H9 (cell line): Measurements from ENCODE around the gene RNASET2. TPM values are rescaled to one million over a fixed set of nuclear protein-coding genes. Genes with fewer than 3 reads are reported as not detected.

ENCODE experiments used
- DNase-seq: peaks from one replicate; pipeline ENCODE4 v3.0.0-alpha.2; 2017
- H2AFZ ChIP-seq: one replicate; pipeline ENCODE4 v1.6.1; 2013; ENCODE audit warnings: mild to moderate bottlenecking, low read length, control low read depth, moderate library complexity
- H2AK5ac ChIP-seq: 2 replicates; pipeline ENCODE4 v1.6.1; 2013; ENCODE audit warnings: low read length, control low read depth, mixed read lengths; ENCODE audit not compliant: insufficient read length
- H2BK120ac ChIP-seq: one replicate; pipeline ENCODE4 v1.6.1; 2013; ENCODE audit warnings: low read depth, mild to moderate bottlenecking, low read length, control low read depth, inconsistent platforms; ENCODE audit not compliant: poor library complexity, severe bottlenecking
- H2BK12ac ChIP-seq: 2 replicates; pipeline ENCODE4 v1.6.1; 2013; ENCODE audit warnings: low read length, control low read depth, mixed read lengths, low read depth; ENCODE audit not compliant: insufficient read length
- H2BK15ac ChIP-seq: 2 replicates; pipeline ENCODE4 v1.6.1; 2013; ENCODE audit warnings: low read depth, low read length, control low read depth
- H2BK20ac ChIP-seq: one replicate; pipeline ENCODE4 v1.6.1; 2013; ENCODE audit warnings: low read depth, mild to moderate bottlenecking, low read length, control low read depth, inconsistent platforms; ENCODE audit not compliant: poor library complexity, severe bottlenecking
- H2BK5ac ChIP-seq: 2 replicates; pipeline ENCODE4 v1.6.1; 2013; ENCODE audit warnings: low read length, control low read depth, mixed read lengths; ENCODE audit not compliant: insufficient read length
- H3K14ac ChIP-seq: 2 replicates; pipeline ENCODE4 v1.6.1; 2013; ENCODE audit warnings: low read length, control low read depth; ENCODE audit not compliant: insufficient read depth
- H3K18ac ChIP-seq: 2 replicates; pipeline ENCODE4 v1.6.1; 2013; ENCODE audit warnings: low read depth, mild to moderate bottlenecking, mixed read lengths, low read length, control low read depth; ENCODE audit not compliant: insufficient read length
- H3K23ac ChIP-seq: 2 replicates; pipeline ENCODE4 v1.6.1; 2013; ENCODE audit warnings: low read length, control low read depth, mixed read lengths, low read depth; ENCODE audit not compliant: insufficient read length
- H3K23me2 ChIP-seq: 2 replicates; pipeline ENCODE4 v1.6.1; 2013; ENCODE audit warnings: low read depth, mild to moderate bottlenecking, mixed read lengths, low read length, control low read depth; ENCODE audit not compliant: insufficient read length, poor library complexity, severe bottlenecking
- H3K27ac ChIP-seq: 2 replicates; pipeline ENCODE4 v1.5.1; 2013; ENCODE audit warnings: low read length, control low read depth, mixed read lengths, low read depth; ENCODE audit not compliant: insufficient read length
- H3K27me3 ChIP-seq: 2 replicates; pipeline ENCODE4 v1.6.1; 2013; ENCODE audit warnings: low read length, control low read depth, inconsistent platforms; ENCODE audit not compliant: insufficient read depth
- H3K4ac ChIP-seq: 2 replicates; pipeline ENCODE4 v1.6.1; 2013; ENCODE audit warnings: low read depth, mild to moderate bottlenecking, control low read depth, inconsistent platforms, low read length, moderate library complexity
- H3K4me1 ChIP-seq: 2 replicates; pipeline ENCODE4 v1.6.1; 2013; ENCODE audit warnings: low read length, control low read depth, inconsistent platforms; ENCODE audit not compliant: insufficient read depth
- H3K4me2 ChIP-seq: 2 replicates; pipeline ENCODE4 v1.6.1; 2013; ENCODE audit warnings: low read length, control low read depth, mixed read lengths; ENCODE audit not compliant: insufficient read length, insufficient read depth
- H3K56ac ChIP-seq: 2 replicates; pipeline ENCODE4 v1.6.1; 2013; ENCODE audit warnings: low read depth, mild to moderate bottlenecking, mixed read lengths, low read length, control low read depth; ENCODE audit not compliant: insufficient read length
- H3K79me1 ChIP-seq: 2 replicates; pipeline ENCODE4 v1.6.1; 2013; ENCODE audit warnings: low read depth, mild to moderate bottlenecking, moderate library complexity, low read length, control low read depth, inconsistent platforms; ENCODE audit not compliant: insufficient read depth, poor library complexity, severe bottlenecking
- H3K79me2 ChIP-seq: 2 replicates; pipeline ENCODE4 v1.6.1; 2013; ENCODE audit warnings: low read length, control low read depth, inconsistent platforms; ENCODE audit not compliant: insufficient read depth
- H3K9ac ChIP-seq: 2 replicates; pipeline ENCODE4 v1.6.1; 2013; ENCODE audit warnings: low read length, control low read depth, mixed read lengths; ENCODE audit not compliant: insufficient read length; ENCODE audit errors: extremely low read depth
- H3K9me3 ChIP-seq: one replicate; pipeline ENCODE4 v1.6.1; 2013; ENCODE audit warnings: low read depth, low read length, inconsistent platforms; ENCODE audit not compliant: control insufficient read depth
- H3T11ph ChIP-seq: one replicate; pipeline ENCODE4 v1.6.1; 2013; ENCODE audit warnings: mild to moderate bottlenecking, low read length, control low read depth, inconsistent platforms
- H4K20me1 ChIP-seq: one replicate; pipeline ENCODE4 v1.6.1; 2013; ENCODE audit not compliant: control insufficient read depth, insufficient read length, insufficient read depth
- H4K5ac ChIP-seq: 2 replicates; pipeline ENCODE4 v1.6.1; 2013; ENCODE audit warnings: low read depth, mild to moderate bottlenecking, mixed read lengths, low read length, control low read depth; ENCODE audit not compliant: insufficient read length
- H4K8ac ChIP-seq: replicated peaks from 2 replicates; pipeline ENCODE4 v1.6.1; 2013; ENCODE audit warnings: low read length, control low read depth, mixed read lengths, low read depth; ENCODE audit not compliant: insufficient read length
- H4K91ac ChIP-seq: 2 replicates; pipeline ENCODE4 v1.6.1; 2013; ENCODE audit warnings: low read depth, mild to moderate bottlenecking, moderate library complexity, mixed read lengths, low read length, control low read depth; ENCODE audit not compliant: insufficient read length
- H3K27ac Mint-ChIP-seq, 3 experiments: 2 replicates in 2 of 3; 3 replicates in 1 of 3; pipeline ENCODE4 v1.8.0; 2020 to 2021; ENCODE audit warnings: mixed read lengths in 3 of 3, mild to moderate bottlenecking in 1 of 3, moderate library complexity in 1 of 3
- H3K27me3 Mint-ChIP-seq: 2 replicates; pipeline ENCODE4 v1.8.0; 2021; ENCODE audit warnings: low read depth, mild to moderate bottlenecking, moderate library complexity, mixed read lengths
- H3K36me3 Mint-ChIP-seq, 3 experiments: 2 replicates in 2 of 3; 3 replicates in 1 of 3; pipeline ENCODE4 v1.8.0; 2020 to 2021; ENCODE audit warnings: low read depth in 3 of 3, mixed read lengths in 3 of 3; ENCODE audit not compliant: insufficient read depth in 1 of 3
- H3K4me1 Mint-ChIP-seq, 2 experiments: 2 replicates each; pipeline ENCODE4 v1.8.0; 2020; ENCODE audit warnings: mixed read lengths in 2 of 2
- H3K4me3 Mint-ChIP-seq, 2 experiments: 2 replicates in 1 of 2; 3 replicates in 1 of 2; pipeline ENCODE4 v1.8.0; 2020 to 2021; ENCODE audit warnings: mild to moderate bottlenecking in 2 of 2, mixed read lengths in 2 of 2, moderate library complexity in 1 of 2
- H3K9me3 Mint-ChIP-seq, 2 experiments: 2 replicates in 1 of 2; 3 replicates in 1 of 2; pipeline ENCODE4 v1.8.0; 2020; ENCODE audit warnings: mild to moderate bottlenecking in 2 of 2, mixed read lengths in 2 of 2, moderate library complexity in 1 of 2
- WGBS: extraction: QIAGEN DNeasy Blood & Tissue Kit; methylation state at CpG from one replicate; pipeline ENCODE4 v1.1.7; 2013; ENCODE audit warnings: missing lambda C conversion rate, low lambda C conversion rate, mixed read lengths; ENCODE audit not compliant: insufficient read length; ENCODE audit errors: extremely low coverage; 5-methylcytosine and 5-hydroxymethylcytosine counted together
- total RNA-seq: library from RNA; stranded (reverse); gene quantifications from 2 replicates; pipeline ENCODE4 v1.2.1, GENCODE V29; 2021
- TF ChIP-seq, protein P1 (sequence below): fragments of 200-600 bp; sonication (generic); conservative IDR thresholded peaks from 3 replicates; pipeline ENCODE4 v1.8.0; 2021; ENCODE audit warnings: antibody characterized with exemption, mild to moderate bottlenecking

RNASET2 gene
- total RNA-seq, 1 experiment from 2014 or later = 28.2 TPM

DNA sequence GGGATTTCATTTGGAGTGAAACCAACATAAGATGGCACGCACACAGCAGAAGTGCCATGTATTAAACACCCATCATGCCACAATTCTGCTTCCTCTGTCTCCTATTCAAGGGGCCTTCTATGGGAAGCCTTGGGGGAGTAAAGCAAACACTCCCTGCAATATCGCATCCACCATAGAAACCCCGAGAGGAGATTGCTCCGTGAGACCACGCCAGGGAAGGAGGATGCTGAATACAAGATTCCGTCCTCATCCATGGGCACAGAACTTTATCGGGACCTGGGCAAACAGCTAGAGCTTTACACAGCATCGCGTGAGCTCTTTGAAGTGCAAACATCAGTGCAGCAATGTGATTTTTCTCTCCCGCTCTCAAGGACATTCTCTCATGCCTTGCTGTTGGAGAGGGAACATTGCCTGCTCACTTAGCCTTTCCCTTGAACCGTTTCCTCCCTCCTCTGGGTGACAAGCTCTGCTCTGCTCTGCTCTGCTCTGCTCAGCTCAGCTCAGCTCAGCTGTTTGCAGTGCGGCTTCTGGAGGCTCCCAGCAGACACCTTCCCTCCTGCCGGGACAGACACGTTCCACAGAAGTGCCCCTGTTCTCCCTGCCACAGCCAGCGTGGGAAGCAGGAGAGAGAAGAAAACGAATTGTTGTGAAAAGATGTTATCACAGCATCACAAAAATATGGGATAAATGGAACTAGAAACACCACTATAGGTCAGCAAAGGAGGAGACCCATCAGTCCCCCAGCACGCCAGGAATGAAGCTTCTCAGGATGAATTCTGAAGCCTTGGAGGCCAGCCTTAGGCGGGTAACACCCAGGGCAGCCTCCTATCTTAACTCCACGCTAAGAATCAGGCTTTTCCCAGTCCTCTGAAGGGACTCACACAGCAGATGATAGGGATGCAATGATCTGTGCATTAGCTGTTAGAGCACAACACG lies 48.2 kb downstream of the RNASET2 start:
- no peak overlapping the region for H2BK20ac ChIP-seq
- H3K18ac ChIP-seq = no peak overlapping the region
- H4K20me1 ChIP-seq = no peaks in the 10 kb centered on the region
- no peak overlapping the region for H3K23ac ChIP-seq
- H2AK5ac ChIP-seq = no peak overlapping the region
- no peak overlapping the region for H3K9ac ChIP-seq
- H3K27ac Mint-ChIP-seq = no peak overlapping the region; a peak in 2 of 7 replicates
- no peaks in the 10 kb centered on the region for H3K23me2 ChIP-seq
- peaks cover 16 to 17% of the 10 kb centered on the region in 2 experiments for H3K4me1 Mint-ChIP-seq
- no peaks in the 10 kb centered on the region for H3K9me3 ChIP-seq
- H3K4ac ChIP-seq = no peak overlapping the region
- H3K27me3 Mint-ChIP-seq = peaks cover 4% of the 10 kb centered on the region
- H3T11ph ChIP-seq = no peak overlapping the region
- TF ChIP-seq, protein P1, sequence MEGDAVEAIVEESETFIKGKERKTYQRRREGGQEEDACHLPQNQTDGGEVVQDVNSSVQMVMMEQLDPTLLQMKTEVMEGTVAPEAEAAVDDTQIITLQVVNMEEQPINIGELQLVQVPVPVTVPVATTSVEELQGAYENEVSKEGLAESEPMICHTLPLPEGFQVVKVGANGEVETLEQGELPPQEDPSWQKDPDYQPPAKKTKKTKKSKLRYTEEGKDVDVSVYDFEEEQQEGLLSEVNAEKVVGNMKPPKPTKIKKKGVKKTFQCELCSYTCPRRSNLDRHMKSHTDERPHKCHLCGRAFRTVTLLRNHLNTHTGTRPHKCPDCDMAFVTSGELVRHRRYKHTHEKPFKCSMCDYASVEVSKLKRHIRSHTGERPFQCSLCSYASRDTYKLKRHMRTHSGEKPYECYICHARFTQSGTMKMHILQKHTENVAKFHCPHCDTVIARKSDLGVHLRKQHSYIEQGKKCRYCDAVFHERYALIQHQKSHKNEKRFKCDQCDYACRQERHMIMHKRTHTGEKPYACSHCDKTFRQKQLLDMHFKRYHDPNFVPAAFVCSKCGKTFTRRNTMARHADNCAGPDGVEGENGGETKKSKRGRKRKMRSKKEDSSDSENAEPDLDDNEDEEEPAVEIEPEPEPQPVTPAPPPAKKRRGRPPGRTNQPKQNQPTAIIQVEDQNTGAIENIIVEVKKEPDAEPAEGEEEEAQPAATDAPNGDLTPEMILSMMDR = no peak
- H3K9me3 Mint-ChIP-seq = no peaks in the 10 kb centered on the region; a peak in 1 of 5 replicates
- no peak overlapping the region for H3K4me2 ChIP-seq
- DNase-seq = no peak
- H2BK120ac ChIP-seq = no peak overlapping the region
- H4K8ac ChIP-seq = no peak overlapping the region
- H3K36me3 Mint-ChIP-seq = peaks cover 0 to 9% (median 0%) of the 10 kb centered on the region in 3 experiments; a peak in 4 of 7 replicates
- H2BK5ac ChIP-seq = no peak overlapping the region
- H4K5ac ChIP-seq = no peak overlapping the region
- H2AFZ ChIP-seq = no peak overlapping the region
- no peak overlapping the region for H3K27ac ChIP-seq
- no peak overlapping the region for H2BK15ac ChIP-seq
- H3K79me1 ChIP-seq = no peaks in the 10 kb centered on the region
- H4K91ac ChIP-seq = no peak overlapping the region
- H3K79me2 ChIP-seq = no peaks in the 10 kb centered on the region
- no peaks in the 10 kb centered on the region for H3K27me3 ChIP-seq
- H3K56ac ChIP-seq = no peak overlapping the region
- WGBS = no CpG with 5 or more reads among the region's 20 CpGs
- no peak overlapping the region for H3K14ac ChIP-seq
- H3K4me1 ChIP-seq = no peaks in the 10 kb centered on the region
- H2BK12ac ChIP-seq = no peak overlapping the region
- no peak overlapping the region for H3K4me3 Mint-ChIP-seq
